HepG2 (cell line): ENCODE measurements around the gene UNC5B. TPM values are rescaled to one million over a fixed set of nuclear protein-coding genes. Genes with fewer than 3 reads are reported as not detected.
A peak's percentile ranks its signal among the peaks of the same experiment; 100 is the strongest.

ENCODE experiments used
- ATF6 ChIP-seq: sonication (generic); formaldehyde crosslinking; conservative IDR thresholded peaks from 2 replicates; pipeline ENCODE4 v1.4.0; 2020; ENCODE audit warnings: missing genetic modification reagents
- FOSL2 ChIP-seq: sonication (generic); formaldehyde crosslinking; IDR thresholded peaks from 2 replicates; pipeline ENCODE4 v1.4.0; 2020; ENCODE audit warnings: missing genetic modification reagents
- GATAD2A ChIP-seq: IDR thresholded peaks from 2 replicates; pipeline ENCODE4 v1.6.1; 2016
- HDAC2 ChIP-seq: sonication (generic); formaldehyde crosslinking; IDR thresholded peaks from 2 replicates; pipeline ENCODE4 v1.4.0; 2020; ENCODE audit warnings: missing genetic modification reagents
- HNF4G ChIP-seq, 2 experiments: sonication (generic) in 1 of 2; formaldehyde crosslinking in 1 of 2; IDR thresholded peaks; 2 replicates each; pipeline versions ENCODE4 v1.4.0 to v1.6.1; 2011 to 2020; ENCODE audit warnings: borderline replicate concordance in 2 of 2, low read depth in 2 of 2, mild to moderate bottlenecking in 2 of 2, low read length in 1 of 2, missing genetic modification reagents in 1 of 2, moderate library complexity in 1 of 2
- KDM1A ChIP-seq: IDR thresholded peaks from 2 replicates; pipeline ENCODE4 v1.6.1; 2016; ENCODE audit warnings: missing compliant biosample characterization
- MAX ChIP-seq: IDR thresholded peaks from 2 replicates; pipeline ENCODE4 v1.6.1; 2012; ENCODE audit warnings: inconsistent platforms
- NR2F6 ChIP-seq, 2 experiments: IDR thresholded peaks; 2 replicates each; pipeline ENCODE4 v1.6.1; 2016; ENCODE audit warnings: antibody characterized with exemption in 1 of 2, mild to moderate bottlenecking in 1 of 2
- RXRA ChIP-seq: sonication (generic); formaldehyde crosslinking; IDR thresholded peaks from 2 replicates; pipeline ENCODE4 v1.5.1; 2020; ENCODE audit warnings: missing genetic modification reagents
- SALL1 ChIP-seq: sonication (generic); formaldehyde crosslinking; IDR thresholded peaks from 2 replicates; pipeline ENCODE4 v1.8.0; 2022; ENCODE audit warnings: mild to moderate bottlenecking, missing genetic modification reagents
- SMARCC2 ChIP-seq: fragments of 450-650 bp; IDR thresholded peaks from 2 replicates; pipeline ENCODE4 v1.6.1; 2017; ENCODE audit warnings: antibody characterized with exemption, mild to moderate bottlenecking
- TARDBP ChIP-seq: sonication (generic); formaldehyde crosslinking; IDR thresholded peaks from 2 replicates; pipeline ENCODE4 v1.8.0; 2022; ENCODE audit warnings: mild to moderate bottlenecking, missing genetic modification reagents
- UBTF ChIP-seq: sonication (generic); formaldehyde crosslinking; IDR thresholded peaks from 2 replicates; pipeline ENCODE4 v1.4.0; 2020; ENCODE audit warnings: mild to moderate bottlenecking, missing genetic modification reagents
- ZBTB44 ChIP-seq: sonication (generic); formaldehyde crosslinking; IDR thresholded peaks from 2 replicates; pipeline ENCODE4 v1.4.0; 2020; ENCODE audit warnings: missing genetic modification reagents
- ZBTB7B ChIP-seq: sonication (generic); formaldehyde crosslinking; IDR thresholded peaks from 2 replicates; pipeline ENCODE4 v1.4.0; 2020; ENCODE audit warnings: missing genetic modification reagents
- ZFX ChIP-seq: sonication (generic); formaldehyde crosslinking; IDR thresholded peaks from 2 replicates; pipeline ENCODE4 v1.4.0; 2020; ENCODE audit warnings: mild to moderate bottlenecking, low read depth, missing genetic modification reagents, moderate library complexity
- ZNF263 ChIP-seq: sonication (generic); formaldehyde crosslinking; IDR thresholded peaks from 2 replicates; pipeline ENCODE4 v1.4.0; 2020; ENCODE audit warnings: missing genetic modification reagents
- ZNF782 ChIP-seq: sonication (generic); formaldehyde crosslinking; IDR thresholded peaks from 2 replicates; pipeline ENCODE4 v1.4.0; 2020; ENCODE audit warnings: missing genetic modification reagents, mild to moderate bottlenecking, borderline replicate concordance
- polyA plus RNA-seq, 8 experiments: library from polyadenylated mRNA; depleted of rRNA in 3 of 8; stranded (reverse) in 7 of 8; unstranded in 1 of 8; fragments of >200 nt; fragmentation: Illumina TruSeq in 4 of 8; extraction: Trizol in 4 of 8; gene quantifications; 2 replicates each; pipeline versions ENCODE4 v1.2.1 to v1.2.3, GENCODE V29; 2011 to 2016; ENCODE audit warnings: low read depth in 4 of 8, missing spikeins in 1 of 8, mixed read lengths in 1 of 8; ENCODE audit not compliant: insufficient read depth in 1 of 8
- total RNA-seq, 5 experiments: library from RNA; depleted of rRNA; stranded (reverse); fragments of >200 nt; fragmentation: Illumina TruSeq; extraction: Trizol; gene quantifications; 2 replicates each; pipeline ENCODE4 v1.2.3, GENCODE V29; 2016; ENCODE audit warnings: low read depth in 1 of 5
- TF ChIP-seq, protein P1 (sequence below): sonication (generic); formaldehyde crosslinking; IDR thresholded peaks from 2 replicates; pipeline ENCODE4 v1.5.0; 2020; ENCODE audit warnings: mild to moderate bottlenecking, missing genetic modification reagents, borderline replicate concordance

The UNC5B gene
- total and polyA plus RNA-seq, 2 of the 13 experiments (the other 11 are each of a cell fraction or from before 2014, with no cell fraction given) = 0.07 TPM

- TF ChIP-seq, protein P1, sequence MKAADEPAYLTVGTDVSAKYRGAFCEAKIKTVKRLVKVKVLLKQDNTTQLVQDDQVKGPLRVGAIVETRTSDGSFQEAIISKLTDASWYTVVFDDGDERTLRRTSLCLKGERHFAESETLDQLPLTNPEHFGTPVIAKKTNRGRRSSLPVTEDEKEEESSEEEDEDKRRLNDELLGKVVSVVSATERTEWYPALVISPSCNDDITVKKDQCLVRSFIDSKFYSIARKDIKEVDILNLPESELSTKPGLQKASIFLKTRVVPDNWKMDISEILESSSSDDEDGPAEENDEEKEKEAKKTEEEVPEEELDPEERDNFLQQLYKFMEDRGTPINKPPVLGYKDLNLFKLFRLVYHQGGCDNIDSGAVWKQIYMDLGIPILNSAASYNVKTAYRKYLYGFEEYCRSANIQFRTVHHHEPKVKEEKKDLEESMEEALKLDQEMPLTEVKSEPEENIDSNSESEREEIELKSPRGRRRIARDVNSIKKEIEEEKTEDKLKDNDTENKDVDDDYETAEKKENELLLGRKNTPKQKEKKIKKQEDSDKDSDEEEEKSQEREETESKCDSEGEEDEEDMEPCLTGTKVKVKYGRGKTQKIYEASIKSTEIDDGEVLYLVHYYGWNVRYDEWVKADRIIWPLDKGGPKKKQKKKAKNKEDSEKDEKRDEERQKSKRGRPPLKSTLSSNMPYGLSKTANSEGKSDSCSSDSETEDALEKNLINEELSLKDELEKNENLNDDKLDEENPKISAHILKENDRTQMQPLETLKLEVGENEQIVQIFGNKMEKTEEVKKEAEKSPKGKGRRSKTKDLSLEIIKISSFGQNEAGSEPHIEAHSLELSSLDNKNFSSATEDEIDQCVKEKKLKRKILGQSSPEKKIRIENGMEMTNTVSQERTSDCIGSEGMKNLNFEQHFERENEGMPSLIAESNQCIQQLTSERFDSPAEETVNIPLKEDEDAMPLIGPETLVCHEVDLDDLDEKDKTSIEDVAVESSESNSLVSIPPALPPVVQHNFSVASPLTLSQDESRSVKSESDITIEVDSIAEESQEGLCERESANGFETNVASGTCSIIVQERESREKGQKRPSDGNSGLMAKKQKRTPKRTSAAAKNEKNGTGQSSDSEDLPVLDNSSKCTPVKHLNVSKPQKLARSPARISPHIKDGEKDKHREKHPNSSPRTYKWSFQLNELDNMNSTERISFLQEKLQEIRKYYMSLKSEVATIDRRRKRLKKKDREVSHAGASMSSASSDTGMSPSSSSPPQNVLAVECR (CRISPR knock-in tag) = peak; percentile 44; the same call in 1 of the 2 replicates
- TF ChIP-seq NR2F6 (IDR thresholded peaks at IDR 0.05) (no peak), NR2F6 (CRISPR knock-in tag; IDR thresholded peaks at IDR 0.05) (0 out of 2 replicates have a peak, but pooled peaks have one; percentile 16), SMARCC2 (no peak), ZBTB7B (CRISPR knock-in tag) (peak; percentile 63; the same call in 1 of the 2 replicates), SALL1 (CRISPR knock-in tag) (peak; percentile 45), HDAC2 (peak; percentile 49; the same call in 1 of the 2 replicates), HNF4G (IDR thresholded peaks at IDR 0.05; ENCODE audit: borderline replicate concordance, low read depth, low read length) (peak; percentile 82), HNF4G (CRISPR knock-in tag; IDR thresholded peaks at IDR 0.05; ENCODE audit: borderline replicate concordance, low read depth) (0 out of 2 replicates have a peak, but pooled peaks have one; percentile 32), GATAD2A (CRISPR knock-in tag) (0 out of 2 replicates have a peak, but pooled peaks have one; percentile 33), UBTF (CRISPR knock-in tag) (0 out of 2 replicates have a peak, but pooled peaks have one; percentile 36), MAX (peak; percentile 53; the same call in 1 of the 2 replicates), ZFX (CRISPR knock-in tag) (peak; percentile 52; the same call in 1 of the 2 replicates), RXRA (CRISPR knock-in tag) (0 out of 2 replicates have a peak, but pooled peaks have one; percentile 25), ZNF782 (peak; percentile 54; the same call in 1 of the 2 replicates), FOSL2 (CRISPR knock-in tag) (peak; percentile 53), TARDBP (CRISPR knock-in tag) (peak; percentile 29; the same call in 1 of the 2 replicates), ZNF263 (CRISPR knock-in tag) (peak; percentile 79), ZBTB44 (CRISPR knock-in tag) (no peak), KDM1A (peak; percentile 89; the same call in 1 of the 2 replicates), ATF6 (CRISPR knock-in tag) (0 out of 2 replicates have a peak, but pooled peaks have one; percentile 56)
These were observed 108.2 kb downstream of the UNC5B start (continued) for GRCh38 chr10:71320592-71320991.
